PC-9 (cell line): Measurements from ENCODE around the gene B9D1. TPM values are rescaled to one million over a fixed set of nuclear protein-coding genes. Genes with fewer than 3 reads are reported as not detected.

Experiments
- BruUV-seq: library from RNA; stranded (reverse); fragments of 400-500 nt; replicated peaks from 2 replicates; lab custom pipeline; 2021; lab: Mats Ljungman, UMichigan
- CTCF ChIA-PET: fragments of 300-600 bp; sonication (Branson Sonifier 250); formaldehyde crosslinking; loops from one replicate; lab custom pipeline; 2022; ENCODE audit warnings: antibody characterized with exemption; lab: Charles Lee
- POLR2A ChIA-PET: fragments of 300-600 bp; sonication (Branson Sonifier 250); formaldehyde crosslinking; loops from one replicate; lab custom pipeline; 2022; ENCODE audit warnings: antibody characterized with exemption; ENCODE audit not compliant: unreplicated experiment; lab: Charles Lee
- DNase-seq, 2 experiments: peaks; one replicate each; pipeline versions ENCODE4 v3.0.0 to v3.0.0-alpha.2; 2015 to 2022; ENCODE audit warnings: mixed read lengths in 1 of 2
- H2AFZ ChIP-seq: fragments of 200-600 bp; sonication (generic); 2 replicates; pipeline ENCODE4 v1.8.1; 2017; ENCODE audit warnings: antibody characterized with exemption
- H3F3A ChIP-seq: fragments of 200-600 bp; sonication (generic); 2 replicates; pipeline ENCODE4 v1.8.1; 2017; ENCODE audit warnings: antibody characterized with exemption, mild to moderate bottlenecking, low read depth; ENCODE audit not compliant: insufficient read depth
- H3K27ac ChIP-seq: fragments of 200-600 bp; sonication (generic); 2 replicates; pipeline ENCODE4 v1.6.1; 2016; ENCODE audit warnings: mixed run types
- H3K27me3 ChIP-seq: fragments of 200-600 bp; sonication (generic); 2 replicates; pipeline ENCODE4 v1.6.1; 2016; ENCODE audit warnings: low read depth, mixed run types; ENCODE audit not compliant: insufficient read depth
- H3K36me3 ChIP-seq: fragments of 200-600 bp; sonication (generic); 2 replicates; pipeline ENCODE4 v1.6.1; 2016; ENCODE audit warnings: low read depth, mixed run types
- H3K4me1 ChIP-seq: fragments of 200-600 bp; sonication (generic); replicated peaks from 2 replicates; pipeline ENCODE4 v1.6.1; 2016; ENCODE audit warnings: mixed run types; ENCODE audit not compliant: insufficient read depth
- H3K4me2 ChIP-seq: fragments of 200-600 bp; sonication (generic); 2 replicates; pipeline ENCODE4 v1.6.1; 2017; ENCODE audit warnings: mixed run types
- H3K4me3 ChIP-seq: fragments of 200-600 bp; sonication (generic); 2 replicates; pipeline ENCODE4 v1.6.1; 2016; ENCODE audit warnings: mixed run types
- H3K79me2 ChIP-seq: fragments of 200-600 bp; sonication (generic); 2 replicates; pipeline ENCODE4 v1.6.1; 2017; ENCODE audit warnings: low read depth, mixed run types
- H3K9me2 ChIP-seq: fragments of 200-600 bp; sonication (generic); 2 replicates; pipeline ENCODE4 v1.8.1; 2017; ENCODE audit warnings: mild to moderate bottlenecking; ENCODE audit not compliant: insufficient read depth
- H3K9me3 ChIP-seq: fragments of 200-600 bp; sonication (generic); 2 replicates; pipeline ENCODE4 v1.8.1; 2016; ENCODE audit warnings: low read depth; ENCODE audit not compliant: insufficient read depth
- H4K20me1 ChIP-seq: fragments of 200-600 bp; sonication (generic); 2 replicates; pipeline ENCODE4 v1.8.1; 2017; ENCODE audit not compliant: insufficient read depth
- CTCF ChIP-seq: fragments of 200-600 bp; sonication (generic); conservative IDR thresholded peaks from 2 replicates; pipeline ENCODE4 v1.6.1; 2017; ENCODE audit warnings: mixed run types, antibody characterized with exemption, mild to moderate bottlenecking, moderate library complexity
- EZH2 ChIP-seq: fragments of 200-600 bp; sonication (generic); IDR thresholded peaks from 2 replicates; pipeline ENCODE4 v1.8.0; 2017; ENCODE audit warnings: antibody characterized with exemption, low read depth
- intact Hi-C: fragments of 100-400 bp; cut with micrococcal nuclease; formaldehyde crosslinking; loops from one replicate; pipeline ENCODE4 v1.10.0; 2022; ENCODE audit not compliant: unreplicated experiment
- total RNA-seq: library from RNA; stranded (reverse); gene quantifications from 2 replicates; pipeline ENCODE4 v1.2.3, GENCODE V29; 2021

Gene B9D1
- total RNA-seq, 1 experiment from 2014 or later = 40.2 TPM

GRCh38 chr17:19327031-19327783 lies 35.3 kb downstream of the B9D1 start:
- BruUV-seq = TSS peak; percentile 23
- DNase-seq = peak; percentile 75 to 86
- Histone ChIP-seq H3K9me2 (no peaks in the 10 kb centered on the region), H3K27me3 (no peaks in the 10 kb centered on the region), H4K20me1 (no peaks in the 10 kb centered on the region), H3K4me2 (peak overlapping the region; percentile 26), H2AFZ (no peak overlapping the region), H3K9me3 (peaks cover 9% of the 10 kb centered on the region; the same call in 1 of the 2 replicates), H3F3A (peaks cover 24% of the 10 kb centered on the region), H3K27ac (peak overlapping the region; percentile 49), H3K36me3 (peaks cover 6% of the 10 kb centered on the region; the same call in 1 of the 2 replicates), H3K4me3 (no peak overlapping the region), H3K4me1 (peaks cover 17% of the 10 kb centered on the region), H3K79me2 (no peaks in the 10 kb centered on the region)
- ChIA-PET POLR2A (interaction anchor here (0.7 to 0.8 kb wide), 3 partner anchors 17 to 89 kb away, joined by 3 to 6 read pairs (median 3); partner anchors contain the start of gene MAPK7), CTCF (interaction anchor here (0.6 to 1.3 kb wide), 3 partner anchors 18 to 316 kb away, joined by 3 to 9 read pairs (median 4); no protein-coding TSS in a partner anchor)
- TF ChIP-seq EZH2 (no peak), CTCF (no peak)
- intact Hi-C loops = loop anchor here (1.0 kb wide), 3 partner anchors 18 to 35 kb away; partner anchors contain the start of gene B9D1

GRCh38 chr17:19325542-19325941 lies 37.0 kb downstream of the B9D1 start:
- no peak overlapping the region for H3K4me3 ChIP-seq
- intact Hi-C loops = no loop called here
- H3F3A ChIP-seq = peaks cover 24% of the 10 kb centered on the region
- H3K79me2 ChIP-seq = no peaks in the 10 kb centered on the region
- BruUV-seq = no TSS peak
- no peaks in the 10 kb centered on the region for H3K9me2 ChIP-seq
- peaks cover 17% of the 10 kb centered on the region for H3K4me1 ChIP-seq
- H3K9me3 ChIP-seq = peaks cover 9% of the 10 kb centered on the region; the same call in 1 of the 2 replicates
- CTCF ChIA-PET = no interaction called here
- no peak for TF ChIP-seq EZH2
- DNase-seq = no peak
- no peaks in the 10 kb centered on the region for H3K27me3 ChIP-seq
- H3K36me3 ChIP-seq = peaks cover 6% of the 10 kb centered on the region; the same call in 1 of the 2 replicates
- POLR2A ChIA-PET = no interaction called here
- no peak overlapping the region for H3K4me2 ChIP-seq
- no peaks in the 10 kb centered on the region for H4K20me1 ChIP-seq
- H3K27ac ChIP-seq = no peak overlapping the region
- H2AFZ ChIP-seq = no peak overlapping the region

GRCh38 chr17:19322861-19323260 lies 39.7 kb downstream of the B9D1 start:
- Histone ChIP-seq H3K27me3 (no peaks in the 10 kb centered on the region), H3K9me2 (no peaks in the 10 kb centered on the region), H2AFZ (no peak overlapping the region), H4K20me1 (no peaks in the 10 kb centered on the region; the same call in 1 of the 2 replicates), H3F3A (peaks cover 20% of the 10 kb centered on the region), H3K36me3 (peaks cover 6% of the 10 kb centered on the region; the same call in 1 of the 2 replicates), H3K9me3 (peaks cover 9% of the 10 kb centered on the region; the same call in 1 of the 2 replicates), H3K79me2 (no peaks in the 10 kb centered on the region), H3K4me1 (peaks cover 17% of the 10 kb centered on the region), H3K4me2 (no peak overlapping the region), H3K27ac (no peak overlapping the region), H3K4me3 (no peak overlapping the region)
- CTCF ChIA-PET = no interaction called here
- intact Hi-C loops = no loop called here
- no peak for TF ChIP-seq EZH2
- TF ChIP-seq CTCF = no peak
- no TSS peak for BruUV-seq
- DNase-seq = no peak
- POLR2A ChIA-PET = interaction anchor here (1.0 kb wide), 1 partner anchor 405 kb away, joined by 3 read pairs; no protein-coding TSS in a partner anchor
